Immature natural killer cell (primary cell): ENCODE results near the gene ARL16. TPM values are rescaled to one million over a fixed set of nuclear protein-coding genes. Genes with fewer than 3 reads are reported as not detected.

Experiments
- DNase-seq, 3 donors: peaks; one replicate each; pipeline ENCODE4 v3.0.0; 2022; ENCODE audit warnings: mixed read lengths in 1 of 3
- H3K27ac Mint-ChIP-seq, 6 donors: one replicate each; pipeline ENCODE4 v1.8.0; 2020; ENCODE audit warnings: mixed read lengths in 6 of 6, mild to moderate bottlenecking in 5 of 6, inconsistent platforms in 4 of 6, moderate library complexity in 3 of 6
- H3K27me3 Mint-ChIP-seq, 3 donors: one replicate each; pipeline ENCODE4 v1.8.0; 2020 to 2021; ENCODE audit warnings: low read depth in 3 of 3, mild to moderate bottlenecking in 3 of 3, mixed read lengths in 3 of 3, moderate library complexity in 3 of 3, inconsistent platforms in 1 of 3
- H3K36me3 Mint-ChIP-seq, 3 donors: one replicate each; pipeline ENCODE4 v1.8.0; 2020; ENCODE audit warnings: mixed read lengths in 3 of 3, inconsistent platforms in 2 of 3, mild to moderate bottlenecking in 2 of 3
- H3K4me1 Mint-ChIP-seq, 2 donors: one replicate each; pipeline ENCODE4 v1.8.0; 2020; ENCODE audit warnings: inconsistent platforms in 2 of 2, mild to moderate bottlenecking in 2 of 2, mixed read lengths in 2 of 2, moderate library complexity in 1 of 2
- H3K4me3 Mint-ChIP-seq, 5 donors: one replicate each; pipeline ENCODE4 v1.8.0; 2020; ENCODE audit warnings: mild to moderate bottlenecking in 5 of 5, mixed read lengths in 5 of 5, inconsistent platforms in 3 of 5, moderate library complexity in 3 of 5
- H3K9me3 Mint-ChIP-seq, 6 donors: one replicate each; pipeline ENCODE4 v1.8.0; 2020; ENCODE audit warnings: mild to moderate bottlenecking in 6 of 6, mixed read lengths in 6 of 6, inconsistent platforms in 4 of 6, moderate library complexity in 3 of 6
- polyA plus RNA-seq, 3 donors: library from polyadenylated mRNA; unstranded; fragments of 300-500 nt; fragmentation: Illumina TruSeq; gene quantifications; one replicate each; pipeline ENCODE4 v1.2.3, GENCODE V29; 2021

ARL16 gene
- polyA plus RNA-seq, 3 donors from 2014 or later = 31.1 to 75.2 (median 61.8) TPM

- no peak overlapping the region for H3K4me3 Mint-ChIP-seq
- H3K36me3 Mint-ChIP-seq = peaks cover 3 to 8% (median 5%) of the 10 kb centered on the region in 3 donors
- peaks cover 6 to 23% (median 10%) of the 10 kb centered on the region in 3 donors for H3K27me3 Mint-ChIP-seq
- no peaks in the 10 kb centered on the region for H3K9me3 Mint-ChIP-seq
- no peak for DNase-seq
- no peak overlapping the region for H3K27ac Mint-ChIP-seq
- H3K4me1 Mint-ChIP-seq = peaks cover 26 to 30% of the 10 kb centered on the region in 2 donors
These were observed 23.4 kb upstream of the ARL16 start for GRCh38 chr17:81706757-81707624.

GRCh38 chr17:81706232-81706611, 22.6 kb upstream of the ARL16 start:
- Mint-ChIP-seq H3K9me3 (no peaks in the 10 kb centered on the region), H3K4me1 (peaks cover 27 to 28% of the 10 kb centered on the region in 2 donors), H3K27ac (peak overlapping the region in 4 of 6 donors; percentile 29 to 77 (median 49)), H3K4me3 (no peak overlapping the region), H3K27me3 (peaks cover 6 to 23% (median 10%) of the 10 kb centered on the region in 3 donors), H3K36me3 (peaks cover 3 to 8% (median 5%) of the 10 kb centered on the region in 3 donors)
- DNase-seq = no peak

GRCh38 chr17:81705518-81706231, 22.1 kb upstream of the ARL16 start:
- no peak for DNase-seq
- H3K4me3 Mint-ChIP-seq = peak overlapping the region in 1 of 5 donors; percentile 34
- peaks cover 27 to 28% of the 10 kb centered on the region in 2 donors for H3K4me1 Mint-ChIP-seq
- H3K27me3 Mint-ChIP-seq = peaks cover 6 to 23% (median 10%) of the 10 kb centered on the region in 3 donors
- H3K9me3 Mint-ChIP-seq = no peaks in the 10 kb centered on the region
- peaks cover 3 to 8% (median 5%) of the 10 kb centered on the region in 3 donors for H3K36me3 Mint-ChIP-seq
- peak overlapping the region in 3 of 6 donors; percentile 52 to 64 (median 57) for H3K27ac Mint-ChIP-seq

- peak; percentile 30 to 47 (median 36) for DNase-seq
- Mint-ChIP-seq H3K36me3 (peaks cover 3 to 8% (median 5%) of the 10 kb centered on the region in 3 donors), H3K9me3 (no peaks in the 10 kb centered on the region), H3K4me3 (peak overlapping the region; percentile 70 to 78 (median 76)), H3K4me1 (peaks cover 22% of the 10 kb centered on the region in 2 donors), H3K27ac (peak overlapping the region; percentile 73 to 93 (median 86)), H3K27me3 (peaks cover 6 to 21% (median 10%) of the 10 kb centered on the region in 3 donors)
These were observed 20.4 kb upstream of the ARL16 start for GRCh38 chr17:81703747-81704654.

GRCh38 chr17:81702934-81703746, 19.5 kb upstream of the ARL16 start, which contains the start of gene MRPL12:
Gene MRPL12, plus strand, starts transcription at chr17:81703367. Its CDS starts 135 bp downstream, at chr17:81703502.
- Mint-ChIP-seq H3K36me3 (peaks cover 3 to 12% (median 5%) of the 10 kb centered on the region in 3 donors), H3K27ac (peak within 1 kb of the TSS; percentile 93 to 98 (median 96)), H3K4me3 (peak within 1 kb of the TSS; percentile 88 to 94 (median 92)), H3K4me1 (peaks cover 22% of the 10 kb centered on the region in 2 donors), H3K27me3 (peaks cover 6 to 19% (median 10%) of the 10 kb centered on the region in 3 donors), H3K9me3 (no peaks in the 10 kb centered on the region)
- peak; percentile 90 to 92 (median 91) for DNase-seq

GRCh38 chr17:81701288-81702071, 17.9 kb upstream of the ARL16 start:
- DNase-seq = no peak
- Mint-ChIP-seq H3K27me3 (peaks cover 8 to 19% (median 10%) of the 10 kb centered on the region in 3 donors), H3K4me3 (peak overlapping the region; percentile 32 to 94 (median 88)), H3K4me1 (peaks cover 22% of the 10 kb centered on the region in 2 donors), H3K9me3 (no peaks in the 10 kb centered on the region), H3K27ac (peak overlapping the region; percentile 93 to 98 (median 96)), H3K36me3 (peaks cover 3 to 18% (median 5%) of the 10 kb centered on the region in 3 donors)

GRCh38 chr17:81700353-81701287, 17.0 kb upstream of the ARL16 start:
- Mint-ChIP-seq H3K27me3 (peaks cover 8 to 13% (median 8%) of the 10 kb centered on the region in 3 donors), H3K36me3 (peaks cover 1 to 14% (median 3%) of the 10 kb centered on the region in 3 donors), H3K9me3 (no peaks in the 10 kb centered on the region), H3K27ac (peak overlapping the region; percentile 34 to 98 (median 71)), H3K4me3 (peak overlapping the region in 4 of 5 donors; percentile 21 to 40 (median 22)), H3K4me1 (peaks cover 18 to 22% of the 10 kb centered on the region in 2 donors)
- no peak for DNase-seq

- no peak overlapping the region for H3K4me3 Mint-ChIP-seq
- peaks cover 0 to 10% (median 0%) of the 10 kb centered on the region in 3 donors for H3K36me3 Mint-ChIP-seq
- H3K9me3 Mint-ChIP-seq = no peaks in the 10 kb centered on the region
- H3K27ac Mint-ChIP-seq = peak overlapping the region in 5 of 6 donors; percentile 17 to 60 (median 53)
- DNase-seq = no peak
- H3K27me3 Mint-ChIP-seq = peaks cover 5% of the 10 kb centered on the region in 3 donors
- peaks cover 12 to 13% of the 10 kb centered on the region in 2 donors for H3K4me1 Mint-ChIP-seq
These were observed 13.9 kb upstream of the ARL16 start for GRCh38 chr17:81697261-81698044.

- no peak for DNase-seq
- peaks cover 5 to 6% of the 10 kb centered on the region in 2 donors for H3K4me1 Mint-ChIP-seq
- peaks cover 2 to 5% (median 3%) of the 10 kb centered on the region in 3 donors for H3K27me3 Mint-ChIP-seq
- H3K27ac Mint-ChIP-seq = no peak overlapping the region
- no peak overlapping the region for H3K4me3 Mint-ChIP-seq
- H3K36me3 Mint-ChIP-seq = peaks cover 0 to 14% (median 0%) of the 10 kb centered on the region in 3 donors
- H3K9me3 Mint-ChIP-seq = no peaks in the 10 kb centered on the region
These were observed 12.8 kb upstream of the ARL16 start for GRCh38 chr17:81696218-81696941.

- Mint-ChIP-seq H3K4me1 (peaks cover under 1 to 1% of the 10 kb centered on the region in 2 donors), H3K27ac (no peak overlapping the region), H3K4me3 (no peak overlapping the region), H3K9me3 (no peaks in the 10 kb centered on the region), H3K27me3 (peaks cover 2 to 4% (median 3%) of the 10 kb centered on the region in 3 donors), H3K36me3 (peaks cover 0 to 14% (median 0%) of the 10 kb centered on the region in 3 donors)
- no peak for DNase-seq
These were observed 12.2 kb upstream of the ARL16 start for GRCh38 chr17:81695801-81696200.
